HG02870 (cell line): ENCODE measurements around the gene ZNF248.
A peak's percentile ranks its signal among the peaks of the same experiment; 100 is the strongest.

ENCODE experiments used
- ATAC-seq: cut with Tn5 transposase; IDR thresholded peaks from one replicate; pipeline ENCODE4 v1.9.1; 2021; ENCODE audit warnings: mild to moderate bottlenecking, moderate library complexity; ENCODE audit not compliant: unreplicated experiment

The ZNF248 gene

DNA sequence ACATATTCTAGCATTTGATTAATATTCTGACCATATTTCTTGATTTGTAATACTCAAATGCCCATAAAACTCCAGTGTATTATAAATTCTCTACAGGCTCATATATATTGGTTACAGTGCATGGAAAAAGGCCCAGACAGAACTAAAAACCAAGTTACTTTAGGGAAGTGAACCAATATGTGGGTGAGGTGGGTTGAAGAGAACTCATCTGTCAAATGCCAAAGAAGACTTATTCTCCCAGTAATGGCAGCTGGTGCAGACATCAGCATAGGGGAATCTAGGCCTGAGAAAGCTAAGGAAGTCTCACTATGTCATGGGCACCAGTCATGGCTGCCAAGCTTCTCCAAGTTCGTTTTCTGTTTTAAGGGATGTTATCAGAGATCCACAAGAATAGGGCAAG is 30.6 kb downstream of the ZNF248 start:
- no peak for ATAC-seq

- ATAC-seq: no peak
Measured at GRCh38 chr10:37821237-37821636, 36.2 kb downstream of the ZNF248 start.

DNA sequence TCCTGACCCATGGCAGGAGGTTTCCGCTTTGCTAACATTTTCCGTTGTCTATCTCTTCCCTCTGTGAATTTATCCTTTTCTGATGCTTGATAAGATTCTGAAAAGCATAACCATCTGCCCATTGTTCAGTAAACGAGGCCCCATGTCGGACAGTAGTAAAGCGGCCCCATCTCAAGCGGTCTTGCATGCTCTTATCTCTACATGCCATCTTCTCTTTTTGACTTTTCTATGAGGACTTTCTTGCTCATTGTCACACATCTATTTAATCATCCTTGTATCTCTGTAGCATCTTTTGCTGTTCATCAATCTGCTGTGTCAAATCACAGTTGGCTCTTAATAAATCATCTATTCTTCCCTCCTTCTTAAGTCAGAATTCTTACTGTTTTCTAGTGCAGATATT is 37.6 kb downstream of the ZNF248 start:
- ATAC-seq: no peak

DNA sequence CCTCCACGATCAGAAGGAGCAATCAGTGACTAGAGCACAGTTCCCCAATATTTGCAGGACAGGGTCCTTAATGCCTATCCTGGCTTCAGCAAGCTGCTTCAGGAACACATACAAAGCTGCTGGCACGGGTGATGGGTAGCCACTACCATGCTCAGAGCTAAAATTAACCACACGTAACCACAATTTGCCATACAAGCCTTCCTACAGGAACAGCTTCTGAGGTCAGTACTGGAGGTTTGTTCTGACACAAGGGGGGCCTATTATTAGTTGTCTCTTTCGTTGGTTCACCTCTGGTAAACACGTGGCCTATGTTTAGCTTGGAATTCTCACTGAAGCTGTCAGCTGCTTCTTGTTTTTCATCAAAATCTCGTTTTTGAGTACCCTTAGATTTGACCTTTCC is 41.1 kb downstream of the ZNF248 start:
- no peak for ATAC-seq

- ATAC-seq: no peak
Measured at GRCh38 chr10:37813763-37814162, 43.6 kb downstream of the ZNF248 start.

DNA sequence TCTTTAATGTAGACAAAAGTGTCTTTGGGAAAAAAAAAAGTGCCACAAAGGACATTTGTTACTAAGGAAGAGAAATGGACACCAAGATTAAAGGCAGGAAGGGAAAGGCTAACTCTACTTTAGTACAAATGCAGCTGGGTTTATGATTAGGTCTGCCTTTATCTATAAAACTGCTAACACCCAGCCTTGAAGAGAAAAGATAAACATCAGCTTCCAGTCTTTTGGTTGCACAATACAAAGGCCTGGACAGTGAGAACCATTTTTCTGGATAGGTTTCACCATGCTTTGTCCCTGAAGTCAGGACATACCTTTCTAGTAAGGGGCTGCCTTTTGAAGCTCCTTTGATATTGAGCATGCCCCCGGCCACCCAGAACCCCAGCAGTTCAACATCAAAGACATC is 45.1 kb downstream of the ZNF248 start:
- no peak for ATAC-seq

- no peak for ATAC-seq
Measured at GRCh38 chr10:37803269-37803668, 54.1 kb downstream of the ZNF248 start.

DNA sequence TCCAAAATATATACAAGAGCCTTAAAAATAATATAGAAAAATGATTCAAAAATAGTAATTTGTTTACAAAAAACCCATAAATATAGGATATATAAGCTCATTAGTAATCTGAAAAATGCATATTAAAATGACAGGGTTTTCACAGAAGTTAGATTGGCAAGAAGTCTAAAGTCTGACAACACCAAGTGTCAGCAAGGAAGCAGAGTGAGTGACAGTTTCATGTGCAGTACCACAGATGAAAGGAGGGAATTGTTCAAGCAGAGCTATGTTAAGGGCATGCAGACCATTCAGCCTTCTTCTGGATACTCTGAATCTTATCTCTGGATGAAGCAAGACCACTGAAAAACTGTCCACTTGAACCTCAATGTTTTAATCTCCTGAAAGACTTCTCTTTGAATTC is 55.9 kb downstream of the ZNF248 start:
- no peak for ATAC-seq

DNA sequence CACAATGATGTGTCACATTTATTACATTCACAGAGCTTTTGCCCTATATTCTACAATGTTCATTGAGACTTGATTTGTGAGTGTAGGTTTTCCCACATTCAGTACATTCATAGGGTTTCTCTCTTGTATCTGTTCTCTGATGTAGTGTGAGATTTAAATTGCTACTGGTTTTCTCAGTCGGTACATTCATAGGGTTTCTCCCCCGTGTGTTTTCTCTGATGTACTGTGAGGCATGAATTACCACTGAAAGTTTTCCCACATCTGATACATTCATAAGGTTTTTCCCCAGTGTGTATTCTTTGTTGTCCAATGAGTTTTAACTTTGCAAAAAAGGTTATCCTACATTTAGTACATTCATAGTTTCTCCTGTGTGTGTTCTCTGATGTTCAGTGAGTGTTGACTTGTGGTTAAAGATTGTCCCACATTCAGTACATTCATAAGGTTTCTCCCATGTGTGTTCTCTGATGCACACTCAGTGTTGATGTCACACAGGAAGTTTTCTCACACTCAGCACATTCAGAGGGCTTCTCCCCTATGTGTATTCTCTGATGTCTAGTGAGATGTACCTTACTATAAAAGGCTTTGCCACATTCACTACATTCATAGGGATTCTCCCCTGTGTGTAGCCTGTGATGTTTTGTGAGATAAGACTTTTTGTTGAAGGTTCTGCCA is 63.0 kb downstream of the ZNF248 start:
- ATAC-seq: no peak

GRCh38 chr10:37789590-37789989 is 67.8 kb downstream of the ZNF248 start:
- ATAC-seq: no peak

DNA sequence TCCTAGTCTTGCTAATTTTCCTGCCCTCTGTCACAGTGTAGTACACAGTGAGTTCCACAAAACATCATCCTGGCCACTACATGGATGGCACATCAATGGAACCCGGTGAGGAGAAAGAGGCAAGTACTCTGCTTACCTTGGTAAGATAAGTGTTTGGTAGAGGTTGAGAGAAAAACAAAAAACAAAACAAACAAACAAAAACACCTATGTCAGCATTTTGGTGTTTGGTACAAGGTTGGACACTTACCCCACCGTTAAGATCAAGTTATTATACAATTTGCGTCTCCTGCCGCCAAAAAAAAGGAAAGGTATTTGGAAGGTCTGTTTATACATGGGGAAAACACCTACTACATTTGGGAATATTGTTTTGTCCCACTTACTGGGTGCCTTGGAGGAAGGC is 72.7 kb downstream of the ZNF248 start:
- no peak for ATAC-seq

- ATAC-seq: no peak
Measured at GRCh38 chr10:37780536-37780935, 76.9 kb downstream of the ZNF248 start.

DNA sequence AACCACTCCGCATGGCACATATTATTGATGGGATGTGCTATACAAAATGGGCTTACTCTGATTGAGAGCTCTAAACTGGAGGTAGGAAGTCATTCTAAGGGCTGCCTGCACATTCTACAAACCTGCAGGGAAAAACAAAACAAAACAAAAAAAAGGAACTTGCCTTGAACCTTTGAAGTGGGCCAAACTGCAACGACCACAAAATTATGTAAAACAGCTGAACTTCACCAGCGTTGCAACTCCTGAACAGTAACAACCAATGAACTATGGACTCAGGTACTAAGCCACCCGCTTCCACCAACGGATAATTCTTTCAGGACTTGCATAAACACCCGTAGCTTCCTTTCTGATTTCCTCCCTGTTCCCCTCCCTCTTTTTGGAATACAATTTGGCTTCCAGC is 80.4 kb downstream of the ZNF248 start:
- no peak for ATAC-seq

DNA sequence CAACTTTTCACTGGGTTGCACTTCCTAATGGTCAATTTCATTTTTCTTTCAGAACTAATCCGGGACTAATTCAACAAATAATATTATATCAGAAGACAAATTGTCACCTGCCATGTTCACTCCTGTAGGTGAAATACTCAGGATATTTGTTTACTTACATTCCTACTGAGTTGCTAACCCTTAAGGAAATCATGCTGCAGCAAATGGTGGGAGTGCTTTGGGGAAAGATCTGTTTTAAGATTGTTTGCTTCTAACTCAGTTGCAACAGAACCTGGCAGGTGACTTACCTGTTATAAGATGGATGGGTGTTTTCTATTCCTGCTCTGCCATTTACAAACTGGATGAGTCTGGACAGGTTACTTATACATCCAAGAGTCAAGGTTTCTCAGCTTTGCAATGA is 81.8 kb downstream of the ZNF248 start:
- ATAC-seq: no peak

GRCh38 chr10:37774351-37774750 is 83.1 kb downstream of the ZNF248 start:
- ATAC-seq: no peak

- ATAC-seq: no peak
Measured at GRCh38 chr10:37765216-37765615, 92.2 kb downstream of the ZNF248 start.

- ATAC-seq: no peak
Measured at GRCh38 chr10:37763132-37763531, 94.3 kb downstream of the ZNF248 start.

DNA sequence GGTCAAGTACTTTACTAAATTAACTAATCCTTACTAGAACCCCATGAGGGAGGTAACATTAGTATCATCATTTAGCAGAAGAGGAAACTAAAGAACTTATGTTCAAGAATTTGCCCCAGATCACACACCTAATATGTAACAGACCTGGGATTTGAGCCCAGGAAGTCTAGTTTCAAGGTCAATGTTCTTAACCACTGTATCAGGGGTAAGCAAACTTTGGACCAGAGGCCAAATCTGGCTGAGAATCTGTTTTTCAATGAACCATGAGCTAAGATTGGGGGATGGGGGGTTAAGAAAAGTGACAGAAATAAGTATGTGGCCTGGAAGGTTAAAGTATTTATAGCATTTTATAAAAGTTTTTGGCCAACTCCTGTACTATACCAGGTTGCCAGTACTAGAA is 95.1 kb downstream of the ZNF248 start:
- ATAC-seq: no peak

GRCh38 chr10:37760817-37761216 is 96.6 kb downstream of the ZNF248 start:
- ATAC-seq: no peak

- no peak for ATAC-seq
Measured at GRCh38 chr10:37758074-37758473, 99.3 kb downstream of the ZNF248 start.

GRCh38 chr10:37754538-37755323 is 102.7 kb downstream of the ZNF248 start:
- ATAC-seq: peak; percentile 71

- no peak for ATAC-seq
Measured at GRCh38 chr10:37752334-37752875, 105.0 kb downstream of the ZNF248 start.
